Right lobe of liver (tissue), 6 donors: ENCODE results near the gene GPR78. TPM values are rescaled to one million over a fixed set of nuclear protein-coding genes. Genes with fewer than 3 reads are reported as not detected.
A peak's percentile ranks its signal among the peaks of the same experiment; 100 is the strongest.

ENCODE experiments used
- ATAC-seq, 4 donors: fragments of 200-7000 bp; cut with Tn5 transposase; one replicate each; pipeline ENCODE4 v1.9.1; 2020; ENCODE audit warnings: mild to moderate bottlenecking in 4 of 4, moderate library complexity in 4 of 4
- DNase-seq, 3 donors: peaks; one replicate each; pipeline ENCODE4 v3.0.0-alpha.2; 2020
- H3K27ac ChIP-seq, 3 donors: fragments of 200-600 bp; one replicate each; pipeline ENCODE4 v1.8.0; 2022
- H3K27me3 ChIP-seq, 2 donors: fragments of 200-600 bp; one replicate each; pipeline ENCODE4 v1.8.0; 2022
- H3K36me3 ChIP-seq, 4 donors: fragments of 200-600 bp; sonication (generic) in 1 of 4; one replicate each; pipeline versions ENCODE4 v1.5.1 to v1.8.0; 2017 to 2022; ENCODE audit warnings: control low read depth in 1 of 4
- H3K4me1 ChIP-seq, 4 donors: fragments of 200-600 bp; sonication (generic) in 1 of 4; one replicate each; pipeline versions ENCODE4 v1.5.1 to v1.8.0; 2017 to 2022; ENCODE audit warnings: control low read depth in 1 of 4
- H3K4me3 ChIP-seq, 3 donors: fragments of 200-600 bp; one replicate each; pipeline ENCODE4 v1.8.0; 2022
- H3K9me3 ChIP-seq, 4 donors: fragments of 200-600 bp; sonication (generic) in 1 of 4; one replicate each; pipeline versions ENCODE4 v1.5.1 to v1.8.0; 2017 to 2022; ENCODE audit warnings: control low read depth in 1 of 4
- CTCF ChIP-seq, 4 donors: fragments of 200-600 bp in 3 of 4; fragments of 450-650 bp in 1 of 4; IDR thresholded peaks; one replicate each; pipeline versions ENCODE4 v1.5.1 to v1.8.0; 2016 to 2022; ENCODE audit warnings: antibody characterized with exemption in 4 of 4, mild to moderate bottlenecking in 2 of 4
- POLR2A ChIP-seq: fragments of 450-650 bp; IDR thresholded peaks from one replicate; pipeline ENCODE4 v1.6.1; 2017; ENCODE audit warnings: antibody characterized with exemption, mild to moderate bottlenecking
- WGBS: methylation state at CpG from one replicate; pipeline ENCODE4 v1.1.6; 2018; ENCODE audit warnings: low coverage, low lambda C conversion rate; ENCODE audit not compliant: insufficient coverage; ENCODE audit errors: missing lambda C conversion rate; 5-methylcytosine and 5-hydroxymethylcytosine counted together
- intact Hi-C, 2 donors: fragments of 100-400 bp; cut with DNase I; formaldehyde crosslinking; loops; one replicate each; pipeline versions ENCODE4 v1.11.2 to v1.14.1; 2022
- total RNA-seq, 6 experiments: library from RNA; depleted of rRNA in 2 of 6; stranded (reverse); fragments of >200 nt in 2 of 6; fragmentation: NEBNext Ultra II Directional in 3 of 6; extraction: Animal tissue kit (Norgen Biotek cat#: 25700) in 3 of 6; gene quantifications; one replicate each; pipeline versions ENCODE4 v1.1.0 to v1.2.4, GENCODE V29; 2016 to 2023
- donor health status: DM: no; HTN: yes; CAD: no.
- donor health status: DM: no; HTN: no; CAD: no.
- donor health status: DM: no; HTN: no; CAD: no.
- donor health status: DM: no; HTN: yes; CAD: no.
- donor health status: DM: no; HTN: yes; CAD: no.

GPR78 gene
- total RNA-seq, 6 experiments from 2014 or later = not detected

- Histone ChIP-seq H3K36me3 (no peaks in the 10 kb centered on the region), H3K27ac (no peak overlapping the region), H3K27me3 (no peaks in the 10 kb centered on the region), H3K4me1 (no peaks in the 10 kb centered on the region), H3K9me3 (no peaks in the 10 kb centered on the region), H3K4me3 (no peak overlapping the region)
- ATAC-seq = no peak
- TF ChIP-seq CTCF (IDR thresholded peaks at IDR 0.05) (no peak), POLR2A (no peak)
- intact Hi-C loops = no loop called here
- no peak for DNase-seq
- 60% methylated on average over 2 of the region's 32 CpGs for WGBS
Measured at GRCh38 chr4:8544741-8545438, 35.3 kb upstream of the GPR78 start.

GRCh38 chr4:8545439-8545765 is 34.8 kb upstream of the GPR78 start:
- H3K4me3 ChIP-seq = no peak overlapping the region
- WGBS = 37% methylated on average over 7 of the region's 9 CpGs
- DNase-seq (no peak), ATAC-seq (no peak)
- TF ChIP-seq POLR2A (no peak), CTCF (IDR thresholded peaks at IDR 0.05) (no peak)
- H3K27ac ChIP-seq = no peak overlapping the region
- intact Hi-C loops = no loop called here
- no peaks in the 10 kb centered on the region for H3K27me3 ChIP-seq
- H3K36me3 ChIP-seq = no peaks in the 10 kb centered on the region
- H3K9me3 ChIP-seq = no peaks in the 10 kb centered on the region
- no peaks in the 10 kb centered on the region for H3K4me1 ChIP-seq

- no peaks in the 10 kb centered on the region for H3K9me3 ChIP-seq
- H3K27me3 ChIP-seq = no peaks in the 10 kb centered on the region
- TF ChIP-seq POLR2A (no peak), CTCF (IDR thresholded peaks at IDR 0.05) (no peak)
- ATAC-seq (no peak), DNase-seq (no peak)
- no peak overlapping the region for H3K4me3 ChIP-seq
- no peaks in the 10 kb centered on the region for H3K36me3 ChIP-seq
- WGBS = 40% methylated on average over 2 of the region's 8 CpGs
- intact Hi-C loops = no loop called here
- H3K27ac ChIP-seq = no peak overlapping the region
- no peaks in the 10 kb centered on the region for H3K4me1 ChIP-seq
Measured at GRCh38 chr4:8546766-8547107, 33.5 kb upstream of the GPR78 start.

GRCh38 chr4:8547108-8547911 is 32.9 kb upstream of the GPR78 start:
- 61% methylated on average over 6 of the region's 16 CpGs for WGBS
- DNase-seq (no peak), ATAC-seq (peak in 2 of 4 donors; percentile 28 to 62)
- H3K9me3 ChIP-seq = no peaks in the 10 kb centered on the region
- H3K4me3 ChIP-seq = no peak overlapping the region
- H3K27ac ChIP-seq = no peak overlapping the region
- H3K4me1 ChIP-seq = no peaks in the 10 kb centered on the region
- no peak for TF ChIP-seq POLR2A
- TF ChIP-seq CTCF (IDR thresholded peaks at IDR 0.05) = peak in 3 of 4 donors; percentile 26 to 29 (median 29)
- H3K36me3 ChIP-seq = no peaks in the 10 kb centered on the region
- no peaks in the 10 kb centered on the region for H3K27me3 ChIP-seq
- intact Hi-C loops = no loop called here
